ENCODE results near the gene CABLES2. TPM values are rescaled to one million over a fixed set of nuclear protein-coding genes. Genes with fewer than 3 reads are reported as not detected.

CABLES2 gene
- total RNA-seq, 2 experiments from 2014 or later = 19.1 to 22.5 TPM

- H3K27ac Mint-ChIP-seq = no peak overlapping the region
- DNase-seq = no peak
- H3K4me3 Mint-ChIP-seq = no peak overlapping the region
- H3K27me3 Mint-ChIP-seq = no peaks in the 10 kb centered on the region
- no peaks in the 10 kb centered on the region for H3K36me3 Mint-ChIP-seq (ENCODE audit: low read depth)
- no peaks in the 10 kb centered on the region for H3K4me1 Mint-ChIP-seq
- H3K9me3 Mint-ChIP-seq = no peaks in the 10 kb centered on the region
- ChIA-PET POLR2A (no interaction called here), CTCF (no interaction called here)
These were observed 39.4 kb upstream of the CABLES2 start for GRCh38 chr20:62446481-62446880.

DNA sequence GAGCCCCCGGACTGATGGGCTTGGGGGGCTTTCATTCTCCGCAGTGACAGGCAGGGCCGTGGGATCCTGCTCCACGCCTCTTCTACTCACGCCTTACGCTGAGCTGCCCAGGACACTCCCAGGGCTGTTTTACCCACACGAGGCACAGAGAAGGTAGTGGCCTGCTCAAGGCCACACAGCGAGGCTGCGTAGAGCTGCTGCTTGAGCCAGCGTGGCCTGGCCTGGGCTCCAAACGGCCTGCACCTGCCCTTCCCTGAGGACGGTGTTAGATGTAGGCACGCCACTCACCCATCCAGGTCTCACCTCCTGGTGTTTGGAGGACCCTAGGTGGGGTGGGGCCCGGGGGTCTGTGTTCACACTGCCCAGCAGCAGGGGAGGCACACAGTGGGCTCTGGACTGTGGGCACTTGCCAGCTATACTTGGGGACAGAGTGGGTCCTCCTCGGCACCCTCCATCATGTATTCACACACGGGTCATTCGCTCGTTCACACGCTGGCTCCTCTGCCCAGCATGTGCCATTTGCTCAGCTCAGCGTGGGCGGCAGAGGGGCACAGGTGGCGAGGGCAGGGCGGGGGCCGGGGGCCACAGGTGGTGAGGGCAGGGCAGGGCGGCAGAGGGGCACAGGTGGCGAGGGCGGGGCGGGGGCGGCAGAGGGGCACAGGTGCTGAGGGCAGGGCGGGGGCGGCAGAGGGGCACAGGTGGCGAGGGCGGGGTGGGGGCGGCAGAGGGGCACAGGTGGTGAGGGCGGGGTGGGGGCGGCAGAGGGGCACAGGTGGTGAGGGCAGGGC, 38.7 kb upstream of the CABLES2 start:
- no peaks in the 10 kb centered on the region for H3K9me3 Mint-ChIP-seq
- no peak overlapping the region for H3K4me3 Mint-ChIP-seq
- POLR2A ChIA-PET = no interaction called here
- no peak overlapping the region for H3K27ac Mint-ChIP-seq
- no peaks in the 10 kb centered on the region for H3K27me3 Mint-ChIP-seq
- CTCF ChIA-PET = no interaction called here
- DNase-seq = no peak
- no peaks in the 10 kb centered on the region for H3K36me3 Mint-ChIP-seq (ENCODE audit: low read depth)
- H3K4me1 Mint-ChIP-seq = no peaks in the 10 kb centered on the region

- no peaks in the 10 kb centered on the region for H3K4me1 Mint-ChIP-seq
- no peaks in the 10 kb centered on the region for H3K36me3 Mint-ChIP-seq (ENCODE audit: low read depth)
- CTCF ChIA-PET = no interaction called here
- POLR2A ChIA-PET = no interaction called here
- no peaks in the 10 kb centered on the region for H3K27me3 Mint-ChIP-seq
- no peaks in the 10 kb centered on the region for H3K9me3 Mint-ChIP-seq
- no peak for DNase-seq
- H3K4me3 Mint-ChIP-seq = no peak overlapping the region
- H3K27ac Mint-ChIP-seq = no peak overlapping the region
These were observed 37.2 kb upstream of the CABLES2 start for GRCh38 chr20:62444286-62444685.

DNA sequence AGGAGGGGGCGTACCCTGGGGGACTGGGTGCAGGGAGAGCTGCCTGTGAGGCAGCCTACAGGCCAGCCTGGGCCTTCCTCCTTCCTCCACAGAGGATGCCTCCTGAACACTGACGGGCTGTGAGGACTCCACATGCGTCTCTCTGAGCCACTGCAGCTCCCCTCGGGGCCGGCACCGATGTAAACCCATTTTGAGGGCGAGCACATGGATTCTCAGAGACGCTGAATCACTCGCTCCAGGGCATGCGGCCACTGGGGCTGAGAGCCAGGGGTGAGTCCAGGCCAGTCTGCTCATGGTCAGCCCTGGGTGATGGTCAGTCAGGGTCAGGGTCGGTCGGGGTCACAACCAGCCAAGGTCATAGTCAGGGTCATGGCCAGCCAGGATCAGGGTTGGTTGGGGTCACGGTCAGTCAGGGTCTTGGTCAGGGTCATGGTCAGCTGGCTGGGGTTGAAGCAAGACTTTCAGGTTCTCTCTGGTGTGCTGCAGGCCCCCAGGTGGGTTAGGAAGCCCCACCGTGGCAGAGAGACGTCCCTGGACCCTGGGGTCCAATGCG, 35.0 kb upstream of the CABLES2 start:
- Mint-ChIP-seq H3K4me1 (no peaks in the 10 kb centered on the region), H3K27ac (no peak overlapping the region), H3K4me3 (no peak overlapping the region), H3K9me3 (no peaks in the 10 kb centered on the region), H3K36me3 (ENCODE audit: low read depth) (no peaks in the 10 kb centered on the region), H3K27me3 (no peaks in the 10 kb centered on the region)
- CTCF ChIA-PET = no interaction called here
- POLR2A ChIA-PET = no interaction called here
- no peak for DNase-seq

GRCh38 chr20:62439218-62439617, 32.1 kb upstream of the CABLES2 start:
- no peaks in the 10 kb centered on the region for H3K36me3 Mint-ChIP-seq (ENCODE audit: low read depth)
- CTCF ChIA-PET = no interaction called here
- H3K4me3 Mint-ChIP-seq = no peak overlapping the region
- DNase-seq = no peak
- POLR2A ChIA-PET = no interaction called here
- no peak overlapping the region for H3K27ac Mint-ChIP-seq
- no peaks in the 10 kb centered on the region for H3K4me1 Mint-ChIP-seq
- no peaks in the 10 kb centered on the region for H3K9me3 Mint-ChIP-seq
- H3K27me3 Mint-ChIP-seq = peaks cover 12% of the 10 kb centered on the region

DNA sequence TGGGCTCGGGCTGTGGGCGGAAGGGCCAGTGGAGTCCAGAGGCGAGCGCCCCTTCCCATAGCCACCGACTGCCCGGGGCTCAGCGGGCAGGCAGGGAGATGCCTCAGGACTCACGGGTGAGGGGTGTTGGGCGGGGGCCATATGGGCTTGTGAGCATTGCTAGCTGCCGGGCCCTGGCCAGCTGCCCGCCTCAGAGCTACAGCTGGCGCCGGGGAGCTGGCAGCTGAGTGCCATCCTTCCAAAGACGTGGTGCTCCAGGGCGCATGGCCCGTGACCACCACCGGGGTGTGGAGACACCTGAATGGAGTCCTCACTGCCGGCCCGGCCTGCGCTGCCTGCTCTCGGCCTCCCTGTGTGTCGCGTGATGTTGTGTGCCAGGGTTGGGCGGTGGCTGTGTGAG, 30.8 kb upstream of the CABLES2 start:
- H3K27ac Mint-ChIP-seq = no peak overlapping the region
- no peaks in the 10 kb centered on the region for H3K36me3 Mint-ChIP-seq (ENCODE audit: low read depth)
- H3K27me3 Mint-ChIP-seq = peaks cover 20% of the 10 kb centered on the region
- H3K4me3 Mint-ChIP-seq = no peak overlapping the region
- DNase-seq = no peak
- ChIA-PET POLR2A (no interaction called here), CTCF (interaction anchor here (1.2 kb wide), 1 partner anchor 11 kb away, joined by 4 read pairs; the partner anchor contains the start of gene RBBP8NL)
- H3K9me3 Mint-ChIP-seq = no peaks in the 10 kb centered on the region
- no peaks in the 10 kb centered on the region for H3K4me1 Mint-ChIP-seq

DNA sequence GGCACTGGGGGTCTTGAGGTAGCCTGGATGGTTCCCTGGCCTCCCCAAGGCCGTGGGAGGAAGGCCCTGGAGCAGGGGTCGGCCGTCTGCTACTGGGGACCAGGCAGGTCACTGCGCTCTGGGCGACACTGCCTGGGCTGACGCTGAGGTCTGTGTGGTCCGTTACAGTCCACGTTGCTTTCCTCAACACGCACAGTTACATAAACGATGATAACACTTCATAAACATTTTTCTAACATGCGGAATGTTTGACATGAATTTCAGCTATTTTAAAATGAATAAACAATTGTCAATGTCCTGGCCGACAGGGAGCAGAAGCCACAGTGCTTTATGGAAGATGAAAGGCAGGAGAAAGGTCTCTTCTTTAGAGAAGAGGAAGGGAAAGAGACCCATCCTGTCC, 30.4 kb upstream of the CABLES2 start:
- Mint-ChIP-seq H3K36me3 (ENCODE audit: low read depth) (no peaks in the 10 kb centered on the region), H3K4me1 (no peaks in the 10 kb centered on the region), H3K4me3 (no peak overlapping the region), H3K27ac (no peak overlapping the region), H3K27me3 (peaks cover 20% of the 10 kb centered on the region), H3K9me3 (no peaks in the 10 kb centered on the region)
- CTCF ChIA-PET = interaction anchor here (1.2 kb wide), 1 partner anchor 10 kb away, joined by 4 read pairs; the partner anchor contains the start of gene RBBP8NL
- no peak for DNase-seq
- POLR2A ChIA-PET = no interaction called here

- Mint-ChIP-seq H3K36me3 (ENCODE audit: low read depth) (no peaks in the 10 kb centered on the region), H3K9me3 (no peaks in the 10 kb centered on the region), H3K27me3 (peaks cover 20% of the 10 kb centered on the region), H3K27ac (no peak overlapping the region), H3K4me3 (no peak overlapping the region), H3K4me1 (no peaks in the 10 kb centered on the region)
- ChIA-PET POLR2A (no interaction called here), CTCF (interaction anchor here (1.2 kb wide), 1 partner anchor 9 kb away, joined by 4 read pairs; the partner anchor contains the start of gene RBBP8NL)
- DNase-seq = no peak
These were observed 29.6 kb upstream of the CABLES2 start for GRCh38 chr20:62436692-62437091.

DNA sequence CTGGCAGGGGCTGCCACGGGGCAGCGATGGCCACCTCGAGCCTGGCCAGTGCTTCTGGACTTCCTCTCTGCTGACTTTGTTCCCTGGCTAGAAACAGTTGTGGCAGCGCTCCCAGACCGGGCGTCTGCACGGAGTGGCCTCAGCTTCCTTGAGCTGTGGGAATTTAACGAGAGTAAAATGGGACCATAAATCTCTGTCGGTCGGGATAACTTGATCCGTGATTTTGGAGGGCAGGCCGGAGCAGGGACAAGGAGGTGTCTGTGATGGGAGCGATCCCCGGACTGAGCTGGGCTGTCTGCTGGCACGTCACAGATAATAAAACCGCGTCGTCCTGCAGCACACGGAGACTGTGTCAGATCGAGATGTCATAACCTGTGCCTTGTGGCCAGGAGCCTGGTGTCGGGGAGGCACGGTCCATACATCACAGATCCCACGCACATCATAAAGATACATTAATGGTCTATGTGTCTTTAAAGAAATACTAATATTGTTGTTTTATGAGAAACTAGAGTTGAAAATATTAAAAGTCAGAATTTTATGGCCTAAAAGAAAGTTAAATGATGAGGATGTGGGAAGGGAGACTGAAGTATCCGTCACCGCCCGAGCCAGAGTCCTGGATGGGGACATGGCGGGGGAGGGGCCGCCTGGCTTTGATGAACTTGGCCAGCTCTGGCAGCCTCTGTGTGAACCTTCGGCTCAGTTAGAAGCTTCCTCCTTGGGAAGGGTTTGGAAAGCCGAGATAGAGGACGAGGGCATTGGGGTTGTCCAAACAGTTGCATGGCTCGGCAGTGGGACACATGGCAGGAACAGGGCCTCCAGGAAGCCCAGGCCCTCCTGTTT, 26.8 kb upstream of the CABLES2 start:
- Mint-ChIP-seq H3K9me3 (no peaks in the 10 kb centered on the region), H3K4me1 (no peaks in the 10 kb centered on the region), H3K27ac (no peak overlapping the region), H3K36me3 (ENCODE audit: low read depth) (no peaks in the 10 kb centered on the region), H3K4me3 (no peak overlapping the region), H3K27me3 (peaks cover 20% of the 10 kb centered on the region)
- DNase-seq = no peak
- ChIA-PET CTCF (no interaction called here), POLR2A (no interaction called here)

DNA sequence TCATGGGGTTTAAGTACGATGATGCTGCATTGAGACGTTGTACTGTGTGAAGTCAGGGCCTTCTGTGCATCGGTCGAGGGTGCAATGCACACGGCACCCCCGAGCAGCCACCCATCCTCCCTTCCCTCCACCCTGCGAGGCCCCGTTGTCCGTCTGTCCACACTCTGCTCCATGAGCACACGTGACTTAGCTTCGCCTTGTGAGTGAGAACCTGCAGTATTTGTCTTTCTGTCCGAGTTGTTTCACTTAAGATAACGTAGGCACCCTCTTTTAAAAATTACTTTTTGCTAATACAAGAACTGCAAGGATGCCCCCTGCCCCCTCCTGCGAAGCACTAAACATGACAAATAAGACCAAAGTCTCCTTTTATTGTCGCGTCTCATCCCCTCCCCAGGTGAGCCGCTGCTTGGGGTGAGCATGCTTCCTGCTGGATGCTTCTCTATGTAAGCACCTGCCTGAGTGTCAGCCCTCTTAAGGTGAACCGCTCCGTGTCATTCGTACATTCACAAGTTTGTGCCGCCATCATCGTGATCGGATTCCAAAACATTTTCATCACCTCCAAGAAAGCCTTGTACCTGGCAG, 23.9 kb upstream of the CABLES2 start:
- H3K36me3 Mint-ChIP-seq (ENCODE audit: low read depth) = no peaks in the 10 kb centered on the region
- no peak overlapping the region for H3K27ac Mint-ChIP-seq
- H3K9me3 Mint-ChIP-seq = no peaks in the 10 kb centered on the region
- CTCF ChIA-PET = no interaction called here
- peaks cover 20% of the 10 kb centered on the region for H3K27me3 Mint-ChIP-seq
- no peak overlapping the region for H3K4me3 Mint-ChIP-seq
- DNase-seq = no peak
- POLR2A ChIA-PET = no interaction called here
- H3K4me1 Mint-ChIP-seq = no peaks in the 10 kb centered on the region

DNA sequence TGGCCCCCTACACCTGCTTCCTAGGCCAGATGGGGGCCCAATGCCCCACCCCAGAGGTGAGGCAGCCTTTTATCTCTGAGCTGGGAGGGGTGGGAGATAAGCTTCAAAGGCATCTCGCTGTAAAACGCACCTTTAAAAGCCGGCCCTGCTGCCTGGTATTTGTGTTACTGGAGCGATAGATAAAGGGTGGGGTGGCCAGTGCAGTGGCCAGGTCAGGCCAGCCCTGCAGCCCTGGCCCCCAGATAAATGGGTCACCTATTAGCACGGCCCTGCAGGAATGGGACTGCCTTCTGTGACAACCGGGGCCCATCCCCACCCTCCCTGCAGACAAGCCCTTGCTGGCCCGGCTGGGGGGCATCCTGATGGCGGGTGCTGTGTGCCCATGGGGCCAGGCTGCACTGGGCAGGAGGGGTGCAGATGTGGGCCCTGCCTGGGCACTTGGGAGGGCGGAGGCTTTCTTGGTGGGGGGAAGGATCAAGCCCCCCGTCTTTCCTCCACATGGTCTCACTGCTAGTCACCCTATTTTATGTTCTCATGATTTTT, 23.3 kb upstream of the CABLES2 start:
- H3K27ac Mint-ChIP-seq = no peak overlapping the region
- no peaks in the 10 kb centered on the region for H3K36me3 Mint-ChIP-seq (ENCODE audit: low read depth)
- ChIA-PET CTCF (no interaction called here), POLR2A (no interaction called here)
- H3K4me3 Mint-ChIP-seq = no peak overlapping the region
- H3K9me3 Mint-ChIP-seq = no peaks in the 10 kb centered on the region
- DNase-seq = no peak
- peaks cover 19% of the 10 kb centered on the region for H3K27me3 Mint-ChIP-seq
- H3K4me1 Mint-ChIP-seq = no peaks in the 10 kb centered on the region

GRCh38 chr20:62429455-62430310, 22.6 kb upstream of the CABLES2 start:
- peaks cover 13% of the 10 kb centered on the region for H3K27me3 Mint-ChIP-seq
- H3K4me1 Mint-ChIP-seq = no peaks in the 10 kb centered on the region
- ChIA-PET POLR2A (no interaction called here), CTCF (no interaction called here)
- no peaks in the 10 kb centered on the region for H3K9me3 Mint-ChIP-seq
- DNase-seq = no peak
- no peaks in the 10 kb centered on the region for H3K36me3 Mint-ChIP-seq (ENCODE audit: low read depth)
- peak overlapping the region; percentile 9 for H3K27ac Mint-ChIP-seq
- H3K4me3 Mint-ChIP-seq = no peak overlapping the region

All from activated CD4-positive, alpha-beta T cell treated with anti-CD3 and anti-CD28 coated beads, Interleukin-2, amount 10 ng/mL, durations not matched to agents 7 days and 5 days (primary cell).